Transverse colon (tissue), 4 donors: ENCODE results near the gene RASL10A. TPM values are rescaled to one million over a fixed set of nuclear protein-coding genes. Genes with fewer than 3 reads are reported as not detected.

Experiments
- DNase-seq: peaks from one replicate; pipeline ENCODE4 v3.0.0-alpha.2; 2019
- H3K27ac ChIP-seq, 4 donors: fragments of 200-600 bp; sonication (generic); 2 replicates each; pipeline ENCODE4 v1.5.1; 2016 to 2018; ENCODE audit warnings: inconsistent platforms in 4 of 4
- H3K27me3 ChIP-seq: fragments of 200-600 bp; sonication (generic); 2 replicates; pipeline ENCODE4 v1.5.1; 2017; ENCODE audit warnings: inconsistent platforms
- H3K36me3 ChIP-seq, 4 donors: fragments of 200-600 bp; sonication (generic); 2 replicates each; pipeline ENCODE4 v1.5.1; 2017 to 2019; ENCODE audit warnings: inconsistent platforms in 4 of 4
- H3K4me1 ChIP-seq, 4 donors: fragments of 200-600 bp; sonication (generic); 2 replicates each; pipeline ENCODE4 v1.5.1; 2017 to 2020; ENCODE audit warnings: inconsistent platforms in 4 of 4
- H3K4me3 ChIP-seq, 4 donors: fragments of 200-600 bp; sonication (generic); 1 replicate in 1 of 4; 2 replicates in 3 of 4; pipeline versions ENCODE4 v1.5.1 to v1.6.1; 2017 to 2019; ENCODE audit warnings: inconsistent platforms in 4 of 4
- H3K9me3 ChIP-seq, 2 donors: fragments of 200-600 bp; sonication (generic); 2 replicates each; pipeline ENCODE4 v1.5.1; 2017 to 2019; ENCODE audit warnings: inconsistent platforms in 2 of 2
- EP300 ChIP-seq: sonication (generic); formaldehyde crosslinking; IDR thresholded peaks from one replicate; pipeline ENCODE4 v1.6.1; 2017; ENCODE audit warnings: antibody characterized with exemption, low read depth
- POLR2A ChIP-seq: fragments of 450-650 bp; IDR thresholded peaks from one replicate; pipeline ENCODE4 v1.6.1; 2016; ENCODE audit warnings: antibody characterized with exemption, mild to moderate bottlenecking, moderate library complexity
- POLR2AphosphoS5 ChIP-seq, 3 donors: sonication (generic); formaldehyde crosslinking; IDR thresholded peaks; one replicate each; pipeline ENCODE4 v1.6.1; 2016; ENCODE audit warnings: antibody characterized with exemption in 3 of 3
- WGBS, 2 donors: methylation state at CpG; one replicate each; pipeline ENCODE4 v1.1.5; 2018; ENCODE audit warnings: low coverage in 1 of 2; 5-methylcytosine and 5-hydroxymethylcytosine counted together
- in situ Hi-C, 4 donors: fragments of 200-750 bp; cut with MboI; loops; one replicate each; pipeline versions ENCODE4 v1.15.0 to v1.15.1; 2017; ENCODE audit warnings: low sequenced_read_pairs in 3 of 4, low pct_ligation_motif_present in 1 of 4, low pct_unique_long_range_greater_than_20kb in 1 of 4
- intact Hi-C: fragments of 100-400 bp; cut with DNase I; formaldehyde crosslinking; loops from one replicate; pipeline ENCODE4 v1.15.1; 2023; ENCODE audit warnings: low total_unique reads
- total RNA-seq, 4 donors: library from RNA; depleted of rRNA; stranded (reverse); fragments of >200 nt; gene quantifications; one replicate each; pipeline ENCODE4 v1.1.0, GENCODE V29; 2016
- TF ChIP-seq, protein P1 (sequence below), 5 experiments: fragments of 200-600 bp in 3 of 5; fragments of 450-650 bp in 2 of 5; sonication (generic) in 3 of 5; IDR thresholded peaks; 1 replicate in 2 of 5; 2 replicates in 3 of 5; pipeline ENCODE4 v1.5.1; 2016 to 2017; ENCODE audit warnings: antibody characterized with exemption in 5 of 5, inconsistent platforms in 3 of 5, mild to moderate bottlenecking in 2 of 5, moderate library complexity in 1 of 5

The RASL10A gene
- total RNA-seq, 4 donors from 2014 or later: 1.2 to 5.0 (median 2.4) TPM; not detected in 1

- no peak for DNase-seq
- TF ChIP-seq POLR2A (no peak), POLR2AphosphoS5 (IDR thresholded peaks at IDR 0.05) (no peak), EP300 (no peak)
- TF ChIP-seq, protein P1, sequence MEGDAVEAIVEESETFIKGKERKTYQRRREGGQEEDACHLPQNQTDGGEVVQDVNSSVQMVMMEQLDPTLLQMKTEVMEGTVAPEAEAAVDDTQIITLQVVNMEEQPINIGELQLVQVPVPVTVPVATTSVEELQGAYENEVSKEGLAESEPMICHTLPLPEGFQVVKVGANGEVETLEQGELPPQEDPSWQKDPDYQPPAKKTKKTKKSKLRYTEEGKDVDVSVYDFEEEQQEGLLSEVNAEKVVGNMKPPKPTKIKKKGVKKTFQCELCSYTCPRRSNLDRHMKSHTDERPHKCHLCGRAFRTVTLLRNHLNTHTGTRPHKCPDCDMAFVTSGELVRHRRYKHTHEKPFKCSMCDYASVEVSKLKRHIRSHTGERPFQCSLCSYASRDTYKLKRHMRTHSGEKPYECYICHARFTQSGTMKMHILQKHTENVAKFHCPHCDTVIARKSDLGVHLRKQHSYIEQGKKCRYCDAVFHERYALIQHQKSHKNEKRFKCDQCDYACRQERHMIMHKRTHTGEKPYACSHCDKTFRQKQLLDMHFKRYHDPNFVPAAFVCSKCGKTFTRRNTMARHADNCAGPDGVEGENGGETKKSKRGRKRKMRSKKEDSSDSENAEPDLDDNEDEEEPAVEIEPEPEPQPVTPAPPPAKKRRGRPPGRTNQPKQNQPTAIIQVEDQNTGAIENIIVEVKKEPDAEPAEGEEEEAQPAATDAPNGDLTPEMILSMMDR (IDR thresholded peaks at IDR 0.05): no peak
- no peaks in the 10 kb centered on the region for H3K36me3 ChIP-seq
- peak overlapping the region; percentile 84 to 97 (median 90) for H3K4me3 ChIP-seq
- H3K27ac ChIP-seq: peak overlapping the region; percentile 97 to 100 (median 100)
- H3K4me1 ChIP-seq: peaks cover 18 to 43% (median 39%) of the 10 kb centered on the region in 4 donors
- 23% methylated on average over 13 of the region's 13 CpGs; no CpG with 5 or more reads in 1 of the 2 donors for WGBS, 2 donors
- no peaks in the 10 kb centered on the region for H3K27me3 ChIP-seq
- H3K9me3 ChIP-seq: no peaks in the 10 kb centered on the region
- in situ Hi-C loops (no loop called here), intact Hi-C loops (no loop called here)
These were observed 48.7 kb downstream of the RASL10A start for GRCh38 chr22:29266564-29267461.

DNA sequence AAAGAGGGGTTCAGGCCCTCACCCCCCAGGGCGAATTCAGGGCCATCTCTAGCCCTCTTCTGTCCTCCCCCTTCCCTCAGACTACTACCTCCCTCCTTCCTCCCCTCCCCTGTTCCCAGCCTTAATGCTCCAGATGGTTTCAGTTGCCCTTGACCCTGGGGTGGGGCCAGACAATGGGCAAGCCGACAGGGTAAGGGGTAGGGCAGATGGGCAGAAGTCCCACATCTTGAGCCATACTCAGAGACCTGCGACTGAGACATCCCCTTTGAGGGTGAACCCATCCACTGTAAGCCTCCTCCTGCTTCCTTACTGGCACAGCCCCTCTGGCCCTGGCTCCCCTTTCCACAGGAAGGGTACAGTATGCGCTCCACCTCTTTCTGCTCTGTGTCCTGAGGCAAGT lies 49.6 kb downstream of the RASL10A start:
- TF ChIP-seq EP300: no peak
- no peak for TF ChIP-seq POLR2AphosphoS5 (IDR thresholded peaks at IDR 0.05)
- TF ChIP-seq POLR2A: no peak
- TF ChIP-seq, protein P1 (IDR thresholded peaks at IDR 0.05): no peak
- 58 to 83% methylated on average over 1 to 4 of the region's 4 CpGs for WGBS, 2 donors
- no peak for DNase-seq
- in situ Hi-C loops: no loop called here
- Histone ChIP-seq H3K4me3 (no peak overlapping the region), H3K27ac (no peak overlapping the region), H3K36me3 (no peaks in the 10 kb centered on the region), H3K4me1 (peaks cover 9 to 34% (median 30%) of the 10 kb centered on the region in 4 donors), H3K27me3 (no peaks in the 10 kb centered on the region), H3K9me3 (no peaks in the 10 kb centered on the region)
- intact Hi-C loops: no loop called here

DNA sequence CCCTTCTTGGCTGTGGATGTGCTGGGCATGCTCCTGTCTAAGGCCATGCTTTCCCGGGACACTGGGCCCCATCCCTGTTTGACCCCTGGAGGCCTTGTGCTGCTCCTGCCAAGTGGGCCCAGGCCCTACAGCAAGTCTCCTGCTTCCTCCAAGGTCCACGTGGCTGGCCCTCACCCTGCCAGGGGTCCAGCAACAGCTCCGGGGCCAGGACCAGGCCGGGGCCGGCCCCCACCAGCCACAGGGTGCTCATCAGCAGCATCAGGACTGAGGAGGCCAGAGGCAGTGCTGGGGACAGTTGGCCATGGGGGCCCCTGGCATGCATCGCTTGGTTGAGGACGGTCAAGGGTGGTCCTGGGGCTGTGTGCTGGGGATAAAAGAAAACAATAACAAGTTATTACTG lies 50.2 kb downstream of the RASL10A start:
- in situ Hi-C loops: no loop called here
- 100% methylated on average over 2 to 3 of the region's 7 CpGs for WGBS, 2 donors
- H3K27ac ChIP-seq: no peak overlapping the region

GRCh38 chr22:29263791-29264276 lies 51.7 kb downstream of the RASL10A start:
- H3K36me3 ChIP-seq: no peaks in the 10 kb centered on the region
- TF ChIP-seq POLR2AphosphoS5 (IDR thresholded peaks at IDR 0.05) (no peak), EP300 (no peak), POLR2A (no peak)
- TF ChIP-seq, protein P1 (IDR thresholded peaks at IDR 0.05): no peak
- 91% methylated on average over 14 of the region's 14 CpGs; no CpG with 5 or more reads in 1 of the 2 donors for WGBS, 2 donors
- intact Hi-C loops (no loop called here), in situ Hi-C loops (no loop called here)
- H3K9me3 ChIP-seq: no peaks in the 10 kb centered on the region
- H3K27ac ChIP-seq: no peak overlapping the region
- H3K4me3 ChIP-seq: no peak overlapping the region
- no peak for DNase-seq
- H3K27me3 ChIP-seq: no peaks in the 10 kb centered on the region
- peaks cover 8 to 16% (median 12%) of the 10 kb centered on the region in 4 donors for H3K4me1 ChIP-seq

More for the DNA sequence above, 50.2 kb downstream of the RASL10A start:
- Histone ChIP-seq H3K36me3 (no peaks in the 10 kb centered on the region), H3K4me3 (no peak overlapping the region), H3K27me3 (no peaks in the 10 kb centered on the region), H3K9me3 (no peaks in the 10 kb centered on the region), H3K4me1 (peaks cover 8 to 28% (median 25%) of the 10 kb centered on the region in 4 donors)
- no peak for DNase-seq
- TF ChIP-seq, protein P1 (IDR thresholded peaks at IDR 0.05): no peak
- no peak for TF ChIP-seq EP300
- TF ChIP-seq POLR2A: no peak
- no peak for TF ChIP-seq POLR2AphosphoS5 (IDR thresholded peaks at IDR 0.05)
- intact Hi-C loops: no loop called here
